ENCODE data around the gene STUB1. TPM values are rescaled to one million over a fixed set of nuclear protein-coding genes. Genes with fewer than 3 reads are reported as not detected.
"Not testable (repeated sequence)": the region's sequence is repeated elsewhere in the genome, so short reads cannot be mapped to it uniquely, and the experiment has no call there.

The STUB1 gene
- total RNA-seq, 3 donors from 2014 or later = 117 to 136 (median 127) TPM

DNA sequence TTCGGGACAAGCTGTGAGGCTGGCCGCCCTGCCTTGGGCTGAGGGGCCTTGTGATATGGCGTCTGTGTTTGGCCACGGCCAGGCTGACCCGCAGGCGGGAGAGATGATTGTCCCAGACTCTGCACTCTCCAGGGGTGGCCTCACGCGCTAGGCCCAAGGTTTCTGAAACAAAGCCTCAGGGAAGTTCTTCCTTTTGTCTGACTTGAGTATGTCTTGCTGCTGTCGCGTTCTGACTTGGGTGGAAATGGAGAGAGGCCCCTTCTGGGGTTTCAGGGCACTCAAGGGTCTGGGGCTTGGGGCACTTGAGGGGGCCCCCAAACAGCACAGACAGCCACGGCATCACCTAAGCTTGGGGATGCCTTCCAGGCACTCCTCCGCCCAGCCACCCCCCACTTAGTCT, 30.9 kb downstream of the STUB1 start:
- Mint-ChIP-seq H3K9me3 (no peaks in the 10 kb centered on the region), H3K36me3 (ENCODE audit: insufficient read depth) (no peaks in the 10 kb centered on the region), H3K4me3 (no peak overlapping the region), H3K4me1 (ENCODE audit: low read depth) (peaks cover 2% of the 10 kb centered on the region), H3K27me3 (ENCODE audit: low read depth) (peaks cover 49% of the 10 kb centered on the region)
- no peak for DNase-seq
- no peak for ATAC-seq

DNA sequence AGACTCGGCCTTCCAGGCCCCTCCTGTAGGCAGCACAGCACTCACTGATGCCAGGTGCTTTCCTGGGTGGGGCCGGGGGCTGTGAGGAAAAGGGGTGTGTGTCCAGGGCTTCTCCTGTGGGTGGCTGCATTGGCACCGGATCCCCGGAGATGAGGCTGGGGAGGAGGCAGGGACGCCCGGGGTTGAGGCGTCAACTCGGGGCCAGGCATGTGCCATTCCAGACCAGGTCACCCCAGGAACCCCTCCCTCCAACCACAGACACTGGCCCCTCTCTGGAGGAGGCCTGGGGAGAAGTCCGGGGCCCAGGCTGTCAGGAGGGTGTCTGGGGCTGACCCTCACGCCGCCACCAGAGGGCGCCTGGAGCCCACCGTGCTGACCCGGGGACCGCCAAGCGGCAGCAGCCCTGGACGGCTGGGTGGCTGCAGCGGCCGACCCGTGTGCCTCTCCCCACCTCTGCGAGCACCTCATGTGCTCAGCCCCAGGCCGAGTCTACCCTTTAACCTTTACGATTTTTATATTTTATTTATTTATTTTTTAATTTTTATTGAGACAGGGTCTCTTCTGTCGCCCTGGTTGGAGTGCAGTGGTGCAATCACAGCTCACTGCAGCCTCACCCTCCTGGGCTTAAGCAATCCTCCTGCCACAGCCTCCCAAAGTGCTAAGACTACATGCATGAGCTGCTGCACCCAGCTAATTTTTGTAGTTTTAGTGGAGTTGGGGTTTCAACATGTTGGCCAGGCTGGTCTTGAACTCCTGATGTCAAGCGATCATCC, 31.5 kb downstream of the STUB1 start:
- DNase-seq (peak; percentile 82), ATAC-seq (peak; percentile 50 to 51)
- Mint-ChIP-seq H3K4me3 (no peak overlapping the region), H3K9me3 (no peaks in the 10 kb centered on the region), H3K4me1 (ENCODE audit: low read depth) (no peaks in the 10 kb centered on the region), H3K27me3 (ENCODE audit: low read depth) (peaks cover 47% of the 10 kb centered on the region), H3K36me3 (ENCODE audit: insufficient read depth) (no peaks in the 10 kb centered on the region)

DNA sequence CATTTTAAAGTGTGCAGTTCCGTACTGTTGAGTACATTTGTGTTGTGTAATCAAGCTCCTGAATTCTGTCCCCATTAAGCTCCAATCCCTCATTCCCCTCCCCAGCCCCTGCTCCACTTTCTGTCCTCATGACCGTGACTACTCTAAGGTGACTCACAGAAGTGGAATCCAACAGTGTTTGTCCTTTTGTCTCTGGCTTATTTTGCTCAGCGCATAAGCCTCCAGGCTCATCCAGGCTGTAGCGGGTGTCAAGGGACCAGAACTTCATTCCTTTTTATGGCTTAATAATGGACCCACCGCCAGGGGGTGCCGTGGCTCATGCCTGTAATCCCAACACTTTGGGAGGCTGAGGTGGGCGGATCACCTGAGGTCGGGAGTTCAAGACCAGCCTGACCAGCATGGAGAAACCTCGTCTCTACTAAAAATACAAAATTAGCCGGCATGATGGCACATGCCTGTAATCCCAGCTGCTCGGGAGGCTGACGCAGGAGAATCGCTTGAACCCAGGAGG, 32.6 kb downstream of the STUB1 start:
- H3K4me1 Mint-ChIP-seq (ENCODE audit: low read depth); H3K9me3 Mint-ChIP-seq; H3K4me3 Mint-ChIP-seq: not testable (repeated sequence)

DNA sequence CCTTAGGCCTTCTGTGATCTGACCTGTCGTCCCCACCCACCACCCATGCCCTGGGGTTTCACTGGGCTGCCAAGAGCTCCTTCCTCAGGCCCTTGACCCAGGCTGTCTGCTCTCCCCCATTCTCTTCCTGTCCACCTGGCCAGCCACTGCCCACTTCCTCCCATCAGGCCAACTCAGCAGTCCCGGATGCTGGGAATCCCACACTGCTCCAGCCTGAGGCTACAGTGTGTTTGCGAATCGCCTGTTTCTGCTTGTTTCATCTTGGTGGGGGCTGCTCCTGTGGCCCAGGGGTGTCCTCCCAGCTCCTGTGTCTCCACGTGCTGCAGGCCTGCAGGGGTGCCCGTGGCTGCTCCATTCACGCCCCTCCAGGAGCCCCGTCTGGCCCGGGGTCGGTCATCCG, 33.9 kb downstream of the STUB1 start:
- peaks cover under 1% of the 10 kb centered on the region for H3K4me1 Mint-ChIP-seq (ENCODE audit: low read depth)
- ATAC-seq = no peak
- H3K27me3 Mint-ChIP-seq (ENCODE audit: low read depth) = peaks cover 26% of the 10 kb centered on the region

More for the DNA sequence above, 32.6 kb downstream of the STUB1 start:
- peaks cover 38% of the 10 kb centered on the region for H3K27me3 Mint-ChIP-seq (ENCODE audit: low read depth)
- ATAC-seq; H3K36me3 Mint-ChIP-seq (ENCODE audit: insufficient read depth): not testable (repeated sequence)
- DNase-seq = peak; percentile 36

DNA sequence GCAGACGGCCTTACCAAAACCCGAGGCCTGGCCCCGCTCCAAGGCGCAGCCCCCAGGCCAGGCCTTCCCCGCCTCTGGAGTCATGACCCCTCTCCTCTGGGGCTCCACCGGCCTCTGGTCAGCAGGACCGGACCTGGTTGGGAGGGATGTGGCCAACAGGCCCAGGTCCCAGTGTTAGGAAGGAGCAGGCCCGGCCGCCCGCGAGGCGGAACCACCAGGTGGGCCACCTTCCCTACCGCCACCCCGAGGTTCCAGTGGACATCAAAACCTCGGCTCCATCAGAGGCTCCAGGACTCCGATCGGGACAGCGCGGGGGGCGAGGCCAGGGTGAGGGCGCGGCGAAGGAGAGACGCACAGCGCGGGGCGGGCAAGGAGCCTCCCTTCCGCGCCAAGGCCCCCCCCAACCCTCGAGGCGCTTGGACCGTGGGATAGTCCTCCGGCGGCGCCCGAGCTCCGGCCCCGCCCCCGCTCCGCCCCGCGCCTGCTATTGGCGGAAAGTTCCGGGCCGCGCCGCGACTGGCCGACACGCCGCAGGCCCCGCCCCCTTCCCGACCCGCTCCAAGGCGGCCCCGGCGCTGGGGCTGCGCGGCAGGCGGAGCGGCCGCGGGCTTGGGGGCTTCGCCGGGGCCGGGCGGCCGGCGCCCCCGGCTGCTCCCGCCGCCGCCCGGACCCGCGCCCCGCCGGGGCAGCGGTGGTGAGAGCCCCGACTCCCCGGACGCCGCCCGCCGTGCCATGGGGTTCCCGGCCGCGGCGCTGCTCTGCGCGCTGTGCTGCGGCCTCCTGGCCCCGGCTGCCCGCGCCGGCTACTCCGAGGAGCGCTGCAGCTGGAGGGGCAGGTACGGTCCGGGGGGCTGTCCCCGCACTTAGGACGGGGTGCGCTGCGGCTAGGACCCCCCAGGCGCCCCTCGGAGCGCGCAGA, 34.6 kb downstream of the STUB1 start, which contains the start of gene METRN:
TSS of gene METRN (plus strand) at position 561 of the 919 bp plus-strand sequence. CDS start at position 733, 172 bp downstream.
- DNase-seq (peak; percentile 87), ATAC-seq (peak; percentile 90)
- Mint-ChIP-seq H3K4me3 (peak within 1 kb of the TSS; percentile 60), H3K4me1 (ENCODE audit: low read depth) (peaks cover 4% of the 10 kb centered on the region), H3K36me3 (ENCODE audit: insufficient read depth) (no peaks in the 10 kb centered on the region), H3K27me3 (ENCODE audit: low read depth) (peaks cover 20% of the 10 kb centered on the region), H3K9me3 (no peaks in the 10 kb centered on the region)

More for the DNA sequence above, 33.9 kb downstream of the STUB1 start:
- no peaks in the 10 kb centered on the region for H3K36me3 Mint-ChIP-seq (ENCODE audit: insufficient read depth)
- no peak for DNase-seq
- no peaks in the 10 kb centered on the region for H3K9me3 Mint-ChIP-seq
- H3K4me3 Mint-ChIP-seq = no peak overlapping the region

DNA sequence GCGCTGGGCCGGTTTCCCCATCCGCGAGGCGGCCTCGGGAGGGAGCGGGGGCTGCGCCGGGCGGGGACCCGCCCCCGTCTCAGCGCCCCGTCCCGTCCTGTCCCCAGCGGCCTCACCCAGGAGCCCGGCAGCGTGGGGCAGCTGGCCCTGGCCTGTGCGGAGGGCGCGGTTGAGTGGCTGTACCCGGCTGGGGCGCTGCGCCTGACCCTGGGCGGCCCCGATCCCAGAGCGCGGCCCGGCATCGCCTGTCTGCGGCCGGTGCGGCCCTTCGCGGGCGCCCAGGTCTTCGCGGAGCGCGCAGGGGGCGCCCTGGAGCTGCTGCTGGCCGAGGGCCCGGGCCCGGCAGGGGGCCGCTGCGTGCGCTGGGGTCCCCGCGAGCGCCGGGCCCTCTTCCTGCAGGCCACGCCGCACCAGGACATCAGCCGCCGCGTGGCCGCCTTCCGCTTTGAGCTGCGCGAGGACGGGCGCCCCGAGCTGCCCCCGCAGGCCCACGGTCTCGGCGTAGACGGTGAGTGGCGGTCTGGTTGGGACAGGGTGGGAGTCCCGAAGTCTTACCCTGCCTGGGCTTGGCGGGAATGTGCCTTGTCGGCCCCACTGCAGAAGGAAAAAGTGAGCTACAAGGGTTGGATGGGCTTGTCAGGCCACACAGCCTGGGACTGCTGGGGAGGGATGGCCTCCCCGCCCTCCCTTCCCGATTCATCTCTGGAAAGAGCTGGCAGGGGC, 35.4 kb downstream of the STUB1 start:
- Mint-ChIP-seq H3K4me3 (peak overlapping the region; percentile 60), H3K9me3 (no peaks in the 10 kb centered on the region), H3K27me3 (ENCODE audit: low read depth) (peaks cover 16% of the 10 kb centered on the region), H3K4me1 (ENCODE audit: low read depth) (peaks cover 9% of the 10 kb centered on the region), H3K36me3 (ENCODE audit: insufficient read depth) (no peaks in the 10 kb centered on the region)
- DNase-seq (no peak), ATAC-seq (peak; percentile 17 to 23)

DNA sequence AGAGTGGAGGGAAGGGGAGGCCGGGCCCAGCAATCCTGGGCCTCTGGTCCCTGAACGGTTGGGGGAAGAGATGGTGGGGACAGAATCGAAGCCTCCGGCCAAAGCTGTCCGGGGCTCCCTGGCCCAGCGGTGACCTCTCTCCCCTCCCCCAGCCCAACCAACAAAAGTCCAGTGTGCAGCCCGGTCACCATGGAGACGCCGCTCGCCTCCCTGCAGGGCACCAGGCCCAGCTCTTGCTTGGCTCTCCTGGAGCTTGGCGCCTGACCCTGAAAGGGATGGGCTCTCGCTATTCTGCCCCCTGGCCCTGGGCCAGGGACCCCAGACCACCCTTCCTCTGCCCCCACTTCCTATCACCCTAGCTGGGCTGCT, 36.0 kb downstream of the STUB1 start:
- peaks cover 9% of the 10 kb centered on the region for H3K4me1 Mint-ChIP-seq (ENCODE audit: low read depth)
- H3K36me3 Mint-ChIP-seq (ENCODE audit: insufficient read depth) = no peaks in the 10 kb centered on the region
- peaks cover 15% of the 10 kb centered on the region for H3K27me3 Mint-ChIP-seq (ENCODE audit: low read depth)
- ATAC-seq = no peak
- no peak for DNase-seq
- peak overlapping the region; percentile 60 for H3K4me3 Mint-ChIP-seq
- no peaks in the 10 kb centered on the region for H3K9me3 Mint-ChIP-seq

DNA sequence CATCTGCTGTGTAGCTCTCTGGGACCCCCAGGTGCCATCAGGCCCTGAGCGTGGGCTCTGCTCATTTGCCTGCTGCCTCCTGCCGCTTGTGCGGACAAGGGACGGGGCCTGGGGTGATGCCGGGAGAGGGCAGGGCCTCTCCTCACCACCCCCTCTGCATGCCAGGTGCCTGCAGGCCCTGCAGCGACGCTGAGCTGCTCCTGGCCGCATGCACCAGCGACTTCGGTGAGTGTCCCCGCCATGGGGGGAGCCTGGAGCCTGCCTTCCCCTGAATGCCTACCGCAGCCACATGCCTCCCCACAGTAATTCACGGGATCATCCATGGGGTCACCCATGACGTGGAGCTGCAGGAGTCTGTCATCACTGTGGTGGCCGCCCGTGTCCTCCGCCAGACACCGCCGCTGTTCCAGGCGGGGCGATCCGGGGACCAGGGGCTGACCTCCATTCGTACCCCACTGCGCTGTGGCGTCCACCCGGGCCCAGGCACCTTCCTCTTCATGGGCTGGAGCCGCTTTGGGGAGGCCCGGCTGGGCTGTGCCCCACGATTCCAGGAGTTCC, 36.6 kb downstream of the STUB1 start:
- H3K9me3 Mint-ChIP-seq = no peaks in the 10 kb centered on the region
- H3K4me1 Mint-ChIP-seq (ENCODE audit: low read depth) = peaks cover 10% of the 10 kb centered on the region
- H3K27me3 Mint-ChIP-seq (ENCODE audit: low read depth) = peaks cover 13% of the 10 kb centered on the region
- H3K4me3 Mint-ChIP-seq = peak overlapping the region; percentile 58
- ATAC-seq (no peak), DNase-seq (no peak)
- H3K36me3 Mint-ChIP-seq (ENCODE audit: insufficient read depth) = no peaks in the 10 kb centered on the region

DNA sequence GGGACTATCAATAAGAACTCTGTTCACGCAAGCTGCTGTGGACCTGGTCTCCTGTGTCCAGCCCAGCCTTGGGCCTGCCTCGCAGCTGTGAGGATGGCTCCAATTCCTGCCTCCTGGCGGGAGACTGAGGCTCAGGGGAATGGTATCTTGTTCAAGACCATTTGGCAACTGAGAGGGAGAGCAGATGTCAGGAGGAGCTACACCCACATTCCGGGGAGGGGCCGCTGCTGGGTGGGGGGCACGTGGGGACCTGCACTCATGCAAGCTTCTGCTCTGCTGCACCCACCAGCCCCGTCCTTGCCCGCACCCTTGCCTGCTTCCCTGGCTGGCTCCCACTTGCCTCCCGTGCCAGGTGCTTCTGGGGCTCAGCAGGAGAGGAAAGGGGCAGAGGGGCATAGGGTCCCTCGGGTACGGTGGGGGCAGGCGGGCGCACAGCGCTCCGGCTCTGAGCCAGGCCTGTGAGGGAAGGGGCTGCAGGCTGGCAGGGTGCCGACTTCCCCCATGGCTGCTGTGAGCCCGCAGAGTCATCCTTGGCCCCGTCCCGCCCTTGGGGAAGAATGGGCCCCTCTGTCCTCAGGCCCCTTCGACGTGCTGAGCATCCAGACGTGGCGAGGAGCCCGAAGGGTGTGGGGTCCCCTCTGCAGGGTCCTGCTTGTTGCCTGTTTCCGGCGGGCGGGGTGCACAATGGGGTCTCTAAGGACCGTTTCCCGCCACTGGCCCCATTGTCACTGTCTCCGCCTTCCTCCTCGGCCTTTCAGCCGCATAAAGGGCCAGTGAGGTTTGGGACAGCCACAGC, 37.4 kb downstream of the STUB1 start:
- H3K36me3 Mint-ChIP-seq (ENCODE audit: insufficient read depth) = no peaks in the 10 kb centered on the region
- ATAC-seq = no peak
- H3K4me3 Mint-ChIP-seq = no peak overlapping the region
- no peaks in the 10 kb centered on the region for H3K9me3 Mint-ChIP-seq
- no peak for DNase-seq
- peaks cover 13% of the 10 kb centered on the region for H3K4me1 Mint-ChIP-seq (ENCODE audit: low read depth)
- H3K27me3 Mint-ChIP-seq (ENCODE audit: low read depth) = peaks cover 12% of the 10 kb centered on the region

DNA sequence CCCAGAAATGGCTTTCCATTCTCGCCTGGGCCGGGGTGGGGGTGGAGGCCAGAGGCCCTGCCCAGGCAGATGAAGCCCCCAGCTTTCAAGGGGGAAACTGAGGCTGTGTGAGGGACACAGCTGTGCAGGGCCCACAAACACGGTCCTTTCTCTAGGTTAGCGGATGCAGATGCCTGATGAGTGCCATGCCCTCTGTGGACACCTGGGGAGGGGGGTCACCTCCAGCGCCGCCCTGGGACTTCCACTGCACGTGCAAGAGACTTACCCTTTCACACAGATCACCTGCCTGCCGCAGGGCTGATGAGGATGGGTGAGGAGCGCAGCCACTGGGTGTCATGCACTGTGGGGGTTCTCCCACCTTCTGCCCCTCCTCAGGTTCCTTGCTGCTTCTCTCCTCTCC, 38.2 kb downstream of the STUB1 start:
- H3K4me3 Mint-ChIP-seq = no peak overlapping the region
- no peak for ATAC-seq

DNA sequence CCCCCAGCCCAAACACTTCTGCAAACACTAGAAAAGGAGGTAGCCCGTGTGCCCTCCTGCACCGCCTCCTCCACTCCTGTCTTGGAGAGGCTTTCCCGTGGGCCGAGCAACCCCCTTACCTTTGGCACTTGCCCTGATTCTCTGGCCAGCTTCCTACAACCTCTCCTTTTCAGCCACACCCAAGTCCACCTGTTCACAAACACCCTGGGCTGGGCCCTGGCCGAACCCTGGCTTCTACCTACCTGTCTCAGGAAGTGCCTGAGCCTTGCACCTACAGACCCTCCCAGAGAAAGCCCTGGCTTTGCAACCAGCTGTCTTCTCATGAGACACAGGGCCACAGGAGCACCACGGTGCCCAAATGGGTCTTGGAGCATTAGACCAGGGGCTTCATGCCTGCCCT, 38.7 kb downstream of the STUB1 start:
- no peaks in the 10 kb centered on the region for H3K9me3 Mint-ChIP-seq
- no peaks in the 10 kb centered on the region for H3K36me3 Mint-ChIP-seq (ENCODE audit: insufficient read depth)
- peak overlapping the region; percentile 81 for H3K4me3 Mint-ChIP-seq
- DNase-seq (no peak), ATAC-seq (no peak)
- peaks cover 15% of the 10 kb centered on the region for H3K4me1 Mint-ChIP-seq (ENCODE audit: low read depth)
- H3K27me3 Mint-ChIP-seq (ENCODE audit: low read depth) = peaks cover 7% of the 10 kb centered on the region

More for the DNA sequence above, 38.2 kb downstream of the STUB1 start:
- Mint-ChIP-seq H3K9me3 (no peaks in the 10 kb centered on the region), H3K27me3 (ENCODE audit: low read depth) (peaks cover 8% of the 10 kb centered on the region), H3K4me1 (ENCODE audit: low read depth) (peaks cover 15% of the 10 kb centered on the region), H3K36me3 (ENCODE audit: insufficient read depth) (no peaks in the 10 kb centered on the region)
- no peak for DNase-seq

DNA sequence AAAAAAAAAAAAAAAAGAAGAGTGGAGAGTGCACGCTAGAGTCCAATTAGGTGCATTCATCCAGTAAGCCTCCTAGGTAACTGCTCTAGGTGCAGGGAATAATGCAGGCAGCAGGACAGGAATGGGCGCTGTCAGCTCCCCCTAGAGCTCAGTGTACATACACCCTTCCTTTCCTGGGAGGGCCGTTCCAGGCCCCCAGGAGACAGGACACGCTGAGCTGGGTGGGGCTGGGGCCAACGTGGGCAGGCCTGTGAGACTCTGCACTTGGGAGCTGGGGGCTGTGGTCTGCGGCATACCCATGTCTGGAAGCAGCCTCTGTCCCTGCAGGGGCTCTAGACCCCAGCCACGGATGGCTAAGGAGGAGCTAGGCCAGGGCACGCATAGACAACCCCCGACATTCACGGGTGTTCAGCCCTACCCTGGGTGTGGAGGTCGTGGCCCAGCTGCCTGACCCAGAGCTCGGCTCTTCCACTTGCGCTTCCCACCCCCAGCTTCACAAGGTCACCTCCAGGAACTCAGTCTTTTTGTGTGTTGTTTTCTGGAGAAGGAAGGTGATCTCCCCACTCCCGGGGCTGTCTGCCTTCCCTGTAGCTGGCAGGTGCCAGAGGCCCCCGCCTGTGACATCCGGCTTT, 39.7 kb downstream of the STUB1 start:
- H3K36me3 Mint-ChIP-seq (ENCODE audit: insufficient read depth) = no peaks in the 10 kb centered on the region
- no peak for ATAC-seq

More for the DNA sequence above, 39.7 kb downstream of the STUB1 start:
- Mint-ChIP-seq H3K4me3 (peak overlapping the region; percentile 81), H3K9me3 (no peaks in the 10 kb centered on the region), H3K27me3 (ENCODE audit: low read depth) (peaks cover 4% of the 10 kb centered on the region), H3K4me1 (ENCODE audit: low read depth) (peaks cover 15% of the 10 kb centered on the region)
- DNase-seq = no peak
